SK-N-SH (cell line): ENCODE results near the gene RBL1. TPM values are rescaled to one million over a fixed set of nuclear protein-coding genes. Genes with fewer than 3 reads are reported as not detected.

Experiments used
- CTCF ChIA-PET: fragments of 300-600, 350-600 bp; formaldehyde crosslinking; extraction: SDS; loops from one replicate; lab custom pipeline; 2021; lab: Yijun Ruan, JAX
- POLR2A ChIA-PET: fragments of 350-600 bp; sonication (Branson Sonifier 250); formaldehyde crosslinking; extraction: SDS; loops from one replicate; lab custom pipeline; 2020; ENCODE audit warnings: antibody characterized with exemption, inconsistent platforms; lab: Yijun Ruan, JAX
- DNase-seq: peaks from one replicate; pipeline ENCODE4 v3.0.0; 2012
- H2AFZ ChIP-seq: fragments of 200-600 bp; sonication (generic); 2 replicates; pipeline ENCODE4 v1.8.1; 2016; ENCODE audit warnings: antibody characterized with exemption, mild to moderate bottlenecking, low read depth
- H3F3A ChIP-seq: fragments of 200-600 bp; sonication (generic); replicated peaks from 2 replicates; pipeline ENCODE3; 2016; ENCODE audit warnings: antibody characterized with exemption, mild to moderate bottlenecking; ENCODE audit not compliant: insufficient read depth
- H3K27ac ChIP-seq, 2 experiments: fragments of 200-500 bp in 1 of 2; fragments of 200-600 bp in 1 of 2; sonication (Bioruptor generic) in 1 of 2; sonication (generic), shearing (Covaris generic) in 1 of 2; 2 replicates each; pipeline versions ENCODE4 v1.5.1 to v1.6.1; 2014 to 2016; ENCODE audit warnings: low read depth in 2 of 2, inconsistent platforms in 1 of 2, low read length in 1 of 2, mild to moderate bottlenecking in 1 of 2, mixed read lengths in 1 of 2
- H3K27me3 ChIP-seq: fragments of 200-600 bp; sonication (generic), shearing (Covaris generic); 2 replicates; pipeline ENCODE4 v1.6.1; 2016; ENCODE audit warnings: mixed run types; ENCODE audit not compliant: insufficient read depth
- H3K36me3 ChIP-seq, 2 experiments: fragments of 200-500 bp in 1 of 2; fragments of 200-600 bp in 1 of 2; sonication (Bioruptor generic) in 1 of 2; sonication (generic) in 1 of 2; replicated peaks in 1 of 2; 2 replicates each; pipeline versions ENCODE3 to v1.5.1; 2014 to 2016; ENCODE audit warnings: low read length in 1 of 2, mild to moderate bottlenecking in 1 of 2; ENCODE audit not compliant: insufficient read depth in 2 of 2, control insufficient read depth in 1 of 2
- H3K4me1 ChIP-seq, 2 experiments: fragments of 200-500 bp in 1 of 2; fragments of 200-600 bp in 1 of 2; sonication (Bioruptor generic) in 1 of 2; sonication (generic), shearing (Covaris generic) in 1 of 2; 2 replicates each; pipeline versions ENCODE4 v1.5.1 to v1.6.1; 2014 to 2016; ENCODE audit warnings: low read depth in 1 of 2, low read length in 1 of 2, mixed run types in 1 of 2; ENCODE audit not compliant: insufficient read depth in 2 of 2, control insufficient read depth in 1 of 2
- H3K4me2 ChIP-seq: fragments of 200-600 bp; sonication (generic), shearing (Covaris generic); 2 replicates; pipeline ENCODE4 v1.6.1; 2017; ENCODE audit warnings: mixed run types
- H3K4me3 ChIP-seq, 2 experiments: fragments of 200-500 bp in 1 of 2; fragments of 200-600 bp in 1 of 2; sonication (Bioruptor generic) in 1 of 2; sonication (generic), shearing (Covaris generic) in 1 of 2; 2 replicates each; pipeline versions ENCODE4 v1.5.1 to v1.8.1; 2014 to 2016; ENCODE audit warnings: low read depth in 2 of 2, inconsistent platforms in 1 of 2, low read length in 1 of 2, mild to moderate bottlenecking in 1 of 2, mixed read lengths in 1 of 2, moderate library complexity in 1 of 2
- H3K79me2 ChIP-seq: fragments of 200-600 bp; sonication (generic); 2 replicates; pipeline ENCODE4 v1.8.1; 2017; ENCODE audit warnings: mild to moderate bottlenecking; ENCODE audit not compliant: insufficient read depth
- H3K9ac ChIP-seq: fragments of 200-600 bp; sonication (generic); 2 replicates; pipeline ENCODE4 v1.6.1; 2017; ENCODE audit warnings: mixed run types
- H3K9me2 ChIP-seq: fragments of 200-600 bp; sonication (generic); 2 replicates; pipeline ENCODE4 v1.6.1; 2017; ENCODE audit warnings: mixed run types
- H3K9me3 ChIP-seq: fragments of 200-600 bp; sonication (generic); 2 replicates; pipeline ENCODE4 v1.6.1; 2017; ENCODE audit warnings: mixed run types, mild to moderate bottlenecking, moderate library complexity
- H4K20me1 ChIP-seq: fragments of 200-600 bp; sonication (generic); 2 replicates; pipeline ENCODE4 v1.6.1; 2017; ENCODE audit warnings: mild to moderate bottlenecking, mixed run types; ENCODE audit not compliant: insufficient read depth
- CHD2 ChIP-seq: fragments of 150-350 bp; IDR thresholded peaks from 2 replicates; pipeline ENCODE4 v1.6.1; 2018; ENCODE audit warnings: low read length; ENCODE audit not compliant: partially characterized antibody
- ELF1 ChIP-seq: IDR thresholded peaks from 2 replicates; pipeline ENCODE4 v1.4.0; 2012
- EP300 ChIP-seq, 2 experiments: IDR thresholded peaks; 2 replicates each; pipeline versions ENCODE4 v1.4.0 to v1.6.1; 2012; ENCODE audit warnings: borderline replicate concordance in 1 of 2, low read depth in 1 of 2, low read length in 1 of 2
- FOSL2 ChIP-seq: IDR thresholded peaks from 2 replicates; pipeline ENCODE4 v1.4.0; 2012; ENCODE audit warnings: low read depth, mild to moderate bottlenecking, moderate library complexity, borderline replicate concordance
- GABPA ChIP-seq: IDR thresholded peaks from 2 replicates; pipeline ENCODE4 v1.4.0; 2012; ENCODE audit warnings: low read depth, mild to moderate bottlenecking
- JUND ChIP-seq: IDR thresholded peaks from 2 replicates; pipeline ENCODE4 v1.4.0; 2012
- MEF2A ChIP-seq: IDR thresholded peaks from 2 replicates; pipeline ENCODE4 v1.4.0; 2012; ENCODE audit warnings: low read depth, borderline replicate concordance
- NRF1 ChIP-seq: IDR thresholded peaks from 2 replicates; pipeline ENCODE4 v1.6.1; 2012; ENCODE audit warnings: low read depth, mild to moderate bottlenecking, low read length
- RAD21 ChIP-seq: IDR thresholded peaks from 2 replicates; pipeline ENCODE4 v1.6.1; 2012; ENCODE audit warnings: mild to moderate bottlenecking, low read length
- RCOR1 ChIP-seq: fragments of 150-350 bp; IDR thresholded peaks from 2 replicates; pipeline ENCODE4 v1.6.1; 2017; ENCODE audit warnings: antibody characterized with exemption, low read length
- SIN3A ChIP-seq: IDR thresholded peaks from 2 replicates; pipeline ENCODE4 v1.6.1; 2012; ENCODE audit warnings: low read depth, mild to moderate bottlenecking, low read length, moderate library complexity, borderline replicate concordance
- TCF12 ChIP-seq: IDR thresholded peaks from 2 replicates; pipeline ENCODE4 v1.4.0; 2012
- WGBS: methylation state at CpG from one replicate; pipeline ENCODE4 v1.1.6; 2017; ENCODE audit warnings: low lambda C conversion rate; 5-methylcytosine and 5-hydroxymethylcytosine counted together
- polyA plus RNA-seq, 3 experiments: library from polyadenylated mRNA; depleted of rRNA; stranded (reverse); fragments of >200 nt; gene quantifications; 2 replicates each; pipeline ENCODE4 v1.2.3, GENCODE V29; 2012
- TF ChIP-seq, protein P1 (sequence below): fragments of 200-600 bp; sonication (generic); IDR thresholded peaks from 2 replicates; pipeline ENCODE4 v1.6.1; 2017; ENCODE audit warnings: antibody characterized with exemption, mild to moderate bottlenecking, moderate library complexity
- TF ChIP-seq, protein P2 (sequence below): IDR thresholded peaks from 2 replicates; pipeline ENCODE4 v1.4.0; 2012; ENCODE audit warnings: low read depth, borderline replicate concordance

The RBL1 gene
- polyA plus RNA-seq, 1 of the 3 experiments (the other 2 are of a cell fraction): 2.5 TPM

DNA sequence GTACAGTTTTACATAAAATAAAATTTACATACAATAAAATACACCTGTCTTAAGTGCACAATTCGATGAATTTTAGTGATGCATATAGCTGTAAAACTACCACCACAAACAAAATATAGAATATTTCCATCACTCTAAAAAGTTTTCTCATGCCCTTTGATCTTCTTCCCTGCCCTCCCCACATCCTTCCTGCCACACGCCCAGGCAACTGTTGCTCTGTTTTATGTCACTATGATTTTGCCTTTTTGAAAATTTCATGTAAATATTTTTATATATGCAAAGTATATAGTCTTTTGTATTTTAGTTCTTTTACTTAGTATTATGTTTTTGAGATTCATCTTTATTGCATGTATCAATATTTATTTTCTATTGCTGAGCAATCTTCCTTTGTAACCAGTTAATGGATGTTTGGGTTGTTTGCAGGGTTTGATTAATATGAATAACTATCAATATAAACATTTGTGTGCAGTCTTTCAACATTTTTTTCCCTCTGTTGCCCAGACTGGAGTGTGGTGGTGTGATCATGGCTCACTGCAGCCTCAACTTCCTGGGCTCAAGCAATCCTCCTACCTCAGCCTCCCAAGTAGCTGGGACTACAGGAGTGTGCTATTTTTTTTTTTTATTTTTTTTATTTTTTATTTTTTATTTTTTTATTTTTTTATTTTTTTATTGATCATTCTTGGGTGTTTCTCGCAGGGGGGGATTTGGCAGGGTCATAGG lies 120.5 kb downstream of the RBL1 start (continued):
- TF ChIP-seq, protein P1, sequence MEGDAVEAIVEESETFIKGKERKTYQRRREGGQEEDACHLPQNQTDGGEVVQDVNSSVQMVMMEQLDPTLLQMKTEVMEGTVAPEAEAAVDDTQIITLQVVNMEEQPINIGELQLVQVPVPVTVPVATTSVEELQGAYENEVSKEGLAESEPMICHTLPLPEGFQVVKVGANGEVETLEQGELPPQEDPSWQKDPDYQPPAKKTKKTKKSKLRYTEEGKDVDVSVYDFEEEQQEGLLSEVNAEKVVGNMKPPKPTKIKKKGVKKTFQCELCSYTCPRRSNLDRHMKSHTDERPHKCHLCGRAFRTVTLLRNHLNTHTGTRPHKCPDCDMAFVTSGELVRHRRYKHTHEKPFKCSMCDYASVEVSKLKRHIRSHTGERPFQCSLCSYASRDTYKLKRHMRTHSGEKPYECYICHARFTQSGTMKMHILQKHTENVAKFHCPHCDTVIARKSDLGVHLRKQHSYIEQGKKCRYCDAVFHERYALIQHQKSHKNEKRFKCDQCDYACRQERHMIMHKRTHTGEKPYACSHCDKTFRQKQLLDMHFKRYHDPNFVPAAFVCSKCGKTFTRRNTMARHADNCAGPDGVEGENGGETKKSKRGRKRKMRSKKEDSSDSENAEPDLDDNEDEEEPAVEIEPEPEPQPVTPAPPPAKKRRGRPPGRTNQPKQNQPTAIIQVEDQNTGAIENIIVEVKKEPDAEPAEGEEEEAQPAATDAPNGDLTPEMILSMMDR: no peak

DNA sequence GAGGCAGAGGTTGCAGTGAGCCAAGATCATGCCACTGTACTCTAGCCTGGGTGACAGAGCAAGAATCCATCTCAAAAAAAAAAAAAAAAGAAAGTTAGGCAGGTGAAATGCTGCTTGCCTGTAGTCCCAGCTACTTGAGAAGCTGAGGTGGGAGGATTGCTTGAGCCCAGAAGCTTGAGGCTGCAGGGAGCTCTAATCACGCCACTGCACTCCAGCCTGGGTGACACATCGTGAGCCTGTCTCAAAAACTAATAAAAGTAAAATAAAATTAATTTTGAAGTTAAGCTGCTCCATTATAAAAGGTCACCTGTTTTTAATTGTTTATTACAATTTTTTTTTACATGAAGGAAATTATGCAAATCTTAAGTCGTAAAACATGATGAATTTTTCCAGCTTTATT lies 121.1 kb downstream of the RBL1 start:
- DNase-seq: no peak
- POLR2A ChIA-PET: no interaction called here
- Histone ChIP-seq H3K9me3 (no peaks in the 10 kb centered on the region), H3F3A (no peaks in the 10 kb centered on the region), H2AFZ (no peak overlapping the region), H3K9me2 (no peaks in the 10 kb centered on the region), H3K27me3 (no peaks in the 10 kb centered on the region), H3K36me3 (no peaks in the 10 kb centered on the region), H3K4me2 (no peak overlapping the region), H3K27ac (no peak overlapping the region), H3K4me3 (no peak overlapping the region), H4K20me1 (no peaks in the 10 kb centered on the region)
- CTCF ChIA-PET: no interaction called here
- 88% methylated on average over 3 of the region's 3 CpGs for WGBS
- TF ChIP-seq, protein P2, sequence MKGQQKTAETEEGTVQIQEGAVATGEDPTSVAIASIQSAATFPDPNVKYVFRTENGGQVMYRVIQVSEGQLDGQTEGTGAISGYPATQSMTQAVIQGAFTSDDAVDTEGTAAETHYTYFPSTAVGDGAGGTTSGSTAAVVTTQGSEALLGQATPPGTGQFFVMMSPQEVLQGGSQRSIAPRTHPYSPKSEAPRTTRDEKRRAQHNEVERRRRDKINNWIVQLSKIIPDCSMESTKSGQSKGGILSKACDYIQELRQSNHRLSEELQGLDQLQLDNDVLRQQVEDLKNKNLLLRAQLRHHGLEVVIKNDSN: no peak
- TF ChIP-seq MEF2A (no peak), EP300 (IDR thresholded peaks at IDR 0.05; ENCODE audit: borderline replicate concordance in 1 of 2, low read depth in 1 of 2, low read length in 1 of 2) (no peak), ELF1 (no peak), NRF1 (no peak), RCOR1 (no peak), GABPA (no peak), CHD2 (no peak)
- TF ChIP-seq, all 33 proteins: peak for 0
- Histone ChIP-seq H3K79me2 (no peaks in the 10 kb centered on the region), H3K9ac (no peak overlapping the region), H3K4me1 (no peaks in the 10 kb centered on the region)

DNA sequence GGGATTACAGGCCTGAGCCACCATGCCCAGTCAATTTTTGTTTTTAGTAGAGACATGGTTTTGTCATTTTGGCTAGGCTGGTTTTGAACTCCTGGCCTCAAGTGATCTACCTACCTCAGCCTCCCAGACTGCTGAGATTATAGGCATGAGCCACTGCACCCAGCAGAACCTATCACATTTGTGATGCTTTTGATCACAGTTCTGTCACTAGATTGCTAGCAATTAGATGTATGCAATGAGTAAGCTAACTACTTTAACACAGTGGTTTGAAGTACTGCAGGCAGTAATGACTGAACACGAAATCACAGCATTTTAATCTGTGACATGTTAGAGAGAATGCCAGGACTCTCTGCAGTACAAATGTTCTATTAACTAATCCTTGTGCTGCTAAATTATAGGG lies 124.7 kb downstream of the RBL1 start:
- Histone ChIP-seq H3K9me2 (no peaks in the 10 kb centered on the region), H3K36me3 (no peaks in the 10 kb centered on the region), H3K79me2 (no peaks in the 10 kb centered on the region), H3K27ac (no peak overlapping the region), H4K20me1 (no peaks in the 10 kb centered on the region), H3K4me3 (no peak overlapping the region), H3K4me2 (no peak overlapping the region), H3K27me3 (no peaks in the 10 kb centered on the region)
- CTCF ChIA-PET: no interaction called here
- no peak for DNase-seq
- 60% methylated on average over 1 of the region's 1 CpG for WGBS
- POLR2A ChIA-PET: no interaction called here
- TF ChIP-seq SIN3A: no peak
- no peak for TF ChIP-seq JUND
- no peak for TF ChIP-seq EP300 (IDR thresholded peaks at IDR 0.05; ENCODE audit: borderline replicate concordance in 1 of 2, low read depth in 1 of 2, low read length in 1 of 2)
- TF ChIP-seq FOSL2: no peak
- no peak for TF ChIP-seq NRF1
- TF ChIP-seq RAD21: no peak
- no peak for TF ChIP-seq TCF12
- TF ChIP-seq, all 33 proteins: peak for 0
- Histone ChIP-seq H3K9me3 (no peaks in the 10 kb centered on the region), H3K9ac (no peak overlapping the region), H2AFZ (no peak overlapping the region), H3F3A (no peaks in the 10 kb centered on the region), H3K4me1 (no peaks in the 10 kb centered on the region)
